ENCODE data around the gene NEK6.

The NEK6 gene

GRCh38 chr9:124354346-124355038 lies 96.7 kb downstream of the NEK6 start:
- no peak for TF ChIP-seq SPI1 (IDR thresholded peaks at IDR 0.05; ENCODE audit: borderline replicate concordance, low read depth)
- TF ChIP-seq POLR2AphosphoS5 (IDR thresholded peaks at IDR 0.05; ENCODE audit: low read depth), result peak; percentile 4; the same call in 1 of the 2 replicates
- DNase-seq (ENCODE audit: low read depth in 1 of 2, low spot score in 1 of 2), result no peak
- no peak overlapping the region for H3K4me3 ChIP-seq (replicated peaks; ENCODE audit: insufficient read depth, low read length)
- H3K27ac ChIP-seq (replicated peaks), result peak overlapping the region; percentile 34
- no peaks in the 10 kb centered on the region for H3K27me3 ChIP-seq (ENCODE audit: insufficient read depth, poor library complexity, severe bottlenecking)

- DNase-seq (ENCODE audit: low read depth in 1 of 2, low spot score in 1 of 2), result no peak
- TF ChIP-seq CTCF (IDR thresholded peaks at IDR 0.05; ENCODE audit: insufficient read depth, low read length), result no peak
- no peak for TF ChIP-seq REST (IDR thresholded peaks at IDR 0.05; ENCODE audit: insufficient replicate concordance, low read depth)
- TF ChIP-seq SPI1 (IDR thresholded peaks at IDR 0.05; ENCODE audit: borderline replicate concordance, low read depth), result no peak
- no peak for TF ChIP-seq GABPA (IDR thresholded peaks at IDR 0.05; ENCODE audit: low read depth)
- 0 out of 2 replicates have a peak, but pooled peaks have one; percentile 27 for TF ChIP-seq POLR2AphosphoS5 (IDR thresholded peaks at IDR 0.05; ENCODE audit: low read depth)
- H3K4me3 ChIP-seq (replicated peaks; ENCODE audit: insufficient read depth, low read length), result no peak overlapping the region
- H3K27ac ChIP-seq (replicated peaks), result peak overlapping the region; percentile 10; the same call in 1 of the 2 replicates
- no peaks in the 10 kb centered on the region for H3K27me3 ChIP-seq (ENCODE audit: insufficient read depth, poor library complexity, severe bottlenecking)
Measured at GRCh38 chr9:124355039-124355940, 97.5 kb downstream of the NEK6 start.

GRCh38 chr9:124355941-124356744 lies 98.4 kb downstream of the NEK6 start:
- Histone ChIP-seq H3K4me3 (replicated peaks; ENCODE audit: insufficient read depth, low read length) (no peak overlapping the region), H3K27ac (replicated peaks) (peak overlapping the region; percentile 37), H3K27me3 (ENCODE audit: insufficient read depth, poor library complexity, severe bottlenecking) (no peaks in the 10 kb centered on the region)
- TF ChIP-seq REST (IDR thresholded peaks at IDR 0.05; ENCODE audit: insufficient replicate concordance, low read depth) (no peak), POLR2AphosphoS5 (IDR thresholded peaks at IDR 0.05; ENCODE audit: low read depth) (peak; percentile 13; the same call in 1 of the 2 replicates)
- no peak for DNase-seq (ENCODE audit: low read depth in 1 of 2, low spot score in 1 of 2)

- no peak for DNase-seq (ENCODE audit: low read depth in 1 of 2, low spot score in 1 of 2)
- TF ChIP-seq POLR2AphosphoS5 (IDR thresholded peaks at IDR 0.05; ENCODE audit: low read depth), result no peak
- no peak for TF ChIP-seq CTCF (IDR thresholded peaks at IDR 0.05; ENCODE audit: insufficient read depth, low read length)
- no peak for TF ChIP-seq REST (IDR thresholded peaks at IDR 0.05; ENCODE audit: insufficient replicate concordance, low read depth)
- no peak for TF ChIP-seq GABPA (IDR thresholded peaks at IDR 0.05; ENCODE audit: low read depth)
- no peak for TF ChIP-seq SPI1 (IDR thresholded peaks at IDR 0.05; ENCODE audit: borderline replicate concordance, low read depth)
- peak overlapping the region; percentile 44 for H3K27ac ChIP-seq (replicated peaks)
- H3K27me3 ChIP-seq (ENCODE audit: insufficient read depth, poor library complexity, severe bottlenecking), result no peaks in the 10 kb centered on the region
- no peak overlapping the region for H3K4me3 ChIP-seq (replicated peaks; ENCODE audit: insufficient read depth, low read length)
Measured at GRCh38 chr9:124356745-124357390, 99.1 kb downstream of the NEK6 start.
